ENCODE measurements around the gene ATP13A1. TPM values are rescaled to one million over a fixed set of nuclear protein-coding genes. Genes with fewer than 3 reads are reported as not detected.

Gene ATP13A1
- total and polyA plus RNA-seq, 2 of the 8 experiments (the other 6 are each of a cell fraction or from before 2014, with no cell fraction given) = 33.0 to 64.2 TPM

GRCh38 chr19:19637186-19637522 is 26.3 kb downstream of the ATP13A1 start:
- FAIRE-seq (no peak), DNase-seq (ENCODE audit: low read depth in 1 of 2, low spot score in 2 of 2) (no peak)
- no peak overlapping the region for H2BK12ac ChIP-seq (ENCODE audit: low read depth, low read length)
- H2BK120ac ChIP-seq (replicated peaks; ENCODE audit: low read depth, low read length) = no peak overlapping the region
- H4K91ac ChIP-seq (replicated peaks; ENCODE audit: insufficient read length, low read length) = no peak overlapping the region
- H3K4me1 ChIP-seq (replicated peaks in 1 of 4; ENCODE audit: control insufficient read depth in 3 of 4, insufficient read depth in 4 of 4, low read length in 3 of 4) = peaks cover 0 to 8% (median 6%) of the 10 kb centered on the region in 4 experiments; a peak in 5 of 7 replicates
- H2BK15ac ChIP-seq (ENCODE audit: low read length) = no peak overlapping the region
- H4K5ac ChIP-seq (ENCODE audit: insufficient read length, low read depth, low read length) = no peak overlapping the region
- no peaks in the 10 kb centered on the region for H3K27me3 ChIP-seq (replicated peaks in 1 of 4; ENCODE audit: control insufficient read depth in 3 of 4, extremely low read depth in 1 of 4, insufficient read depth in 3 of 4, low read length in 3 of 4)
- H3K4me2 ChIP-seq (ENCODE audit: insufficient read depth in 1 of 2, low read depth in 2 of 2, low read length in 2 of 2) = peak overlapping the region; percentile 50 to 54; a peak in 2 of 4 replicates
- H2BK20ac ChIP-seq (ENCODE audit: low read length) = no peak overlapping the region
- no peak overlapping the region for H4K8ac ChIP-seq (ENCODE audit: extremely low read depth, insufficient read depth, low read length)
- H2AK5ac ChIP-seq (ENCODE audit: low read depth, low read length) = no peak overlapping the region
- H2BK5ac ChIP-seq (ENCODE audit: low read depth, low read length) = no peak overlapping the region
- H4K20me1 ChIP-seq (replicated peaks in 1 of 2; ENCODE audit: control insufficient read depth in 1 of 2, insufficient read depth in 2 of 2, low read length in 2 of 2) = peaks cover 0 to 9% of the 10 kb centered on the region in 2 experiments
- ChIA-PET CTCF (ENCODE audit: partially characterized antibody) (interaction anchor here (0.7 to 2.1 kb wide), 5 partner anchors 17 to 105 kb away, joined by 3 to 7 read pairs (median 3); no protein-coding TSS in a partner anchor), POLR2A (ENCODE audit: partially characterized antibody) (interaction anchor here (0.9 to 2.8 kb wide), 5 partner anchors 8 to 104 kb away, joined by 3 to 11 read pairs (median 3); partner anchors contain the start of gene LPAR2)
- H3K14ac ChIP-seq (ENCODE audit: insufficient read length) = no peak overlapping the region
- no peak overlapping the region for H2AFZ ChIP-seq (ENCODE audit: low read length)
- H3K9ac ChIP-seq (replicated peaks in 1 of 4; ENCODE audit: extremely low read depth in 1 of 4, low read depth in 3 of 4, low read length in 3 of 4) = no peak overlapping the region
- TF ChIP-seq SRF (IDR thresholded peaks at IDR 0.05; ENCODE audit: low read depth, low read length) (no peak), SIRT6 (IDR thresholded peaks at IDR 0.05; ENCODE audit: low read length) (no peak), CREB1 (IDR thresholded peaks at IDR 0.05) (no peak), YY1 (IDR thresholded peaks at IDR 0.05; ENCODE audit: low read depth, low read length) (no peak)
- TF ChIP-seq, protein P1, sequence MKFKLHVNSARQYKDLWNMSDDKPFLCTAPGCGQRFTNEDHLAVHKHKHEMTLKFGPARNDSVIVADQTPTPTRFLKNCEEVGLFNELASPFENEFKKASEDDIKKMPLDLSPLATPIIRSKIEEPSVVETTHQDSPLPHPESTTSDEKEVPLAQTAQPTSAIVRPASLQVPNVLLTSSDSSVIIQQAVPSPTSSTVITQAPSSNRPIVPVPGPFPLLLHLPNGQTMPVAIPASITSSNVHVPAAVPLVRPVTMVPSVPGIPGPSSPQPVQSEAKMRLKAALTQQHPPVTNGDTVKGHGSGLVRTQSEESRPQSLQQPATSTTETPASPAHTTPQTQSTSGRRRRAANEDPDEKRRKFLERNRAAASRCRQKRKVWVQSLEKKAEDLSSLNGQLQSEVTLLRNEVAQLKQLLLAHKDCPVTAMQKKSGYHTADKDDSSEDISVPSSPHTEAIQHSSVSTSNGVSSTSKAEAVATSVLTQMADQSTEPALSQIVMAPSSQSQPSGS (IDR thresholded peaks at IDR 0.05; ENCODE audit: low read length) = no peak
- H3K9me3 ChIP-seq (ENCODE audit: insufficient read depth in 2 of 2, low read depth in 1 of 2, low read length in 1 of 2) = no peaks in the 10 kb centered on the region
- H3K79me2 ChIP-seq (ENCODE audit: control insufficient read depth in 1 of 2, insufficient read depth in 2 of 2, low read length in 2 of 2) = no peaks in the 10 kb centered on the region
- H3K27ac ChIP-seq (ENCODE audit: low read depth, low read length) = no peak overlapping the region
- no peak overlapping the region for H3K18ac ChIP-seq (ENCODE audit: extremely low read depth, low read length)
- no peaks in the 10 kb centered on the region; the same call in 1 of the 2 replicates for H3K23me2 ChIP-seq (ENCODE audit: low read depth, low read length)
- peaks cover 4 to 12% (median 11%) of the 10 kb centered on the region in 4 experiments; a peak in 7 of 8 replicates for H3K36me3 ChIP-seq (ENCODE audit: control insufficient read depth in 2 of 4, insufficient read depth in 4 of 4, low read length in 3 of 4)
- WGBS, 2 experiments (ENCODE audit: extremely low coverage in 1 of 2, insufficient coverage in 1 of 2, insufficient read length in 1 of 2, insufficient replicate concordance in 2 of 2, low coverage in 1 of 2, low lambda C conversion rate in 2 of 2, missing lambda C conversion rate in 1 of 2) = 58% methylated on average over 13 of the region's 27 CpGs; no CpG with 5 or more reads in 1 of the 2 experiments
- no peaks in the 10 kb centered on the region for H3K79me1 ChIP-seq (ENCODE audit: low read depth, low read length)
- H3K23ac ChIP-seq (ENCODE audit: insufficient read length) = no peak overlapping the region
- peak overlapping the region in 1 of 4 experiments; percentile 45; a peak in 2 of 8 replicates for H3K4me3 ChIP-seq (ENCODE audit: extremely low read depth in 1 of 4, insufficient read depth in 2 of 4, low read depth in 3 of 4, low read length in 4 of 4)
- H3K4ac ChIP-seq (replicated peaks; ENCODE audit: insufficient read length, low read depth, low read length) = no peak overlapping the region
- no peak overlapping the region for H3K56ac ChIP-seq (replicated peaks; ENCODE audit: insufficient read length, low read depth, low read length)
